Measurements from ENCODE around the gene LRRC45.

LRRC45 gene

DNA sequence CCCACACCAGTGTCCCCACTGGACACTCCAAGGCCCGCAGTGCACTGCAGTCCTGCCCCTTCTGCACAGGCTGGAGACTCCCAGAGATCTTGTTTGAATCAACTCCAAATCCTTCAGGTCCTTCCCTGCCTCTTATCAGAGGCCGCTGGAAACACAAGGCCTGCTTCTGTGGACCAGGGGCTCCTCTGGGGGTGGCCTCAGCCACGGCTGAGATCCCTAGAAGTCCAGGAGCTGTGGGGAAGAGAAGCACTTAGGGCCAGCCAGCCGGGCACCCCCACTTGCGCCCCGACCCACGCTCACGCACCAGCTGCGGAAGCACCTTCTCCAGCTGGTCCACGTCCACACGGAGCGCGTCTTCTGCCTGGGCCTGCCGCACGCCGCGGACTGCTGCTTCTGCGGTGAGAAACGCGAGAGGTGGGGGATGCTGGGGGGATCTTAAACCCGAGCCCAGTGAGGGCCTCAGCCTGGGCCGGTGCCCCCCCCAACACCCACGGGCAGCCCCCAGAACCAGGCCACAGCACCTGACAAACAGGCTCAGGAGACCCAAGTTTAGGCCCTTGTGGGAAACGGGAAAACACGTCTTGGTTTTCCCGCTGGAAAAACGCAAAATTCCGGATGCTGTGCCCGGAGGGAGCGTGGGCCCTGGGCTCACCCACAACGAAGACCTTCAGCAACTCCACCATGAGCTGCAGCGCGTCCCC is 4.0 kb upstream of the LRRC45 start:
- no peak for DNase-seq (ENCODE audit: low read depth in 2 of 2)

DNA sequence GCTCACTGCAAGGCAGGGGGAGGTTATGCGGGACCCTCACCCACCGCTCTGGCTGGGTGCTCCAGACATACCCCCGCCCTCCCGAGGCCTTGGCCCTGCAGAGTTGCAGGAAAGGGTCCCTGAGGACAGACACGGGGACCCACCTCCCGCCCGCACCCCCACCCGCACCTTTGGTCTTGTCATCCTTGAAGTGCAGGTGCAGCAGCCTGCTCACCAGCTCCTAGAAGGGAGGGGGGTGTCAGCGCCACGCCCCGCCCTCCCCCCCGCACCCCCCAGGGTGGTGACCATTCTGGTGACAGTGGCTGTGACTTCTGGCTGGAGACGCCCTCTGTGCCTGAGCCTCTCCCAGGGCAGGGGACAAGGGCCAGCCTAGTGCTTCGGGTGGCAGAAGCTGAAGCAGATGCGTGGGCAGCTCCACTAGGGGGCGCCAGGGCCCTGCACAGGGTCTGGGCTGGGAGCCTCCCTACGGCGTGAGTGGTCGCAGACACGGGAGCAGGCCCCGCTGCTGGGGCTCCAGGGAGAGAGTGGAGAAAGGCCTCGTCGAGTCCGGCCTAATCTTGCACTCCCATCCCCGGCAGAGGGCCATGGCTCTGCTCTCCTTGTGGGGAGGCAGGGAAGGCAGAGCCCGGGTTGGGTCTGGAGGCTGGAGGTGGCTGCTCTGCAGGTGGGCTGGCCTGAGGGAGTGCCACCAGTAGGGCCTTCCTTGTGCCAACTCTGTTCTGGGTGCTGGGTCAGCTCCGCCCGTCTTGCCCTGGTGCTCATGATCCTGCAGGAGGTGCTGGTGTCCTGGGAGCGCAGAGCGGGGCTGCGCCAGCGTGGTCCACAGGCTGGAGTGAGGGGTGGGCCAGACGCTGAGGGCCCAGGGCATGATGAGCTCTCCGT is 3.2 kb upstream of the LRRC45 start:
- peak; percentile 46 to 73 for DNase-seq (ENCODE audit: low read depth in 2 of 2)

DNA sequence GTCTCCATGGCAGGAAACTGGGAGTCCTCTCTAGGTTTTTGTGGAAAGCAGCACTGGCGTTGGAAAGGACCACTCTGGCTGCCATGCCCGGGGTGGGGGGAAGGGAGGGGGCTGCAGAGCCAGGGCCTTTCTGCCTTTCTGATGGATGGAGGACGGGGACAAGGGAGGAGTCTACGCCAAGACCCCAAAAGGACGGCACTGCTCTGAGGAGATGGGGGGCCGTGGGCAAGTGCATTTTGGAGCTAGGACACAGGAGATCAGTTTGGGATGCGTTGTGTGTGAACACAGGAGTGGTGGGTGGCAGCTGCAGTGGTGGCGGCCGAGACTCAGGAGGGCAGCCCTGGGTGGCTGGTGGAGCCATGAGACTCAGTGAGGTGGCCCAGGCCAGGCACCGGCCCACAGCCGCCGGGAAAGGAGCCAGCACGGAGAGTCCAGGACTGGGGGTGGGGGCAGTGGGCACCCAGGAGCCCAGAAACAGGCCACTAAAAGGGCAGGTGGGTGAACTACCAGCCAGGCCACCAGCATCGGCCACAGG is 2.5 kb upstream of the LRRC45 start:
- DNase-seq (ENCODE audit: low read depth in 2 of 2) = no peak

DNA sequence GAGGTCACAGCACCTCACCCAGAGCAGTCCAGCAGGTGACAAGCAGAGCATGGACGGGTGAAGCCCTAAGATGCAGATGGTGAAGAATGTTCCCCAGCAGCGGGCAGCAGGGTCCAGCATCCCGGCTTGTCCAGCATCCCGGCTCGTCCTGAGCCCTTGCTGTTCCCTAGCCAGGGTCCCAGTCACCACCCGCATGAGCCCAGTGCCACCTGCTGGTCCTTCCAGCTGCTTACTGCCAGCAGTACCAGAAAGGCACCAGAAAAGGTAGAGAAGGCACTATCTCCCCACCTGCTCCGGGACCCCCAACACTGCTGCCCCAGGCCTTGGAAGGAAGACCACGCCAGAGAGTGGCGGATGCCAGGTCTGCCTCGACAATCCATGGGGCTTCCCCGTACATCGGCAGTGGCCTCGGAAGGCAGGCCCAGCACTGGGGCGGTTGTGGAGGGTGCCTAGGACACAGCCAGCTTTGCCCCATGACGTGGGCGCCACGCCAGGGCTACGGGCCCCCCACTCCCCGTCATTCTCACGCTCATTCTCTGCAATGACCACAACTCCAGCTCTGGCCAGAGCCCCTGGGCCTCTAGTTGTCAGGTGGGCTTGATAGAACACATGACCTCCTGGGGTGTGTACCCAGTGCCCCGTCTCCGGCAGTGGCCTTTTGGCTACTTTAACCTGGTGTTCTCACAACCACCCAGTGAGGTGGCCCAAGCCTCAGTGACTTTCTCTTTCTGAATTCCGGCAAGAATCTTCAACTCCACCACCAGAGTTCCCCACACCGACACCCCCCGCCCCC is 1.8 kb upstream of the LRRC45 start:
- peak; percentile 37 to 43 for DNase-seq (ENCODE audit: low read depth in 2 of 2)

DNA sequence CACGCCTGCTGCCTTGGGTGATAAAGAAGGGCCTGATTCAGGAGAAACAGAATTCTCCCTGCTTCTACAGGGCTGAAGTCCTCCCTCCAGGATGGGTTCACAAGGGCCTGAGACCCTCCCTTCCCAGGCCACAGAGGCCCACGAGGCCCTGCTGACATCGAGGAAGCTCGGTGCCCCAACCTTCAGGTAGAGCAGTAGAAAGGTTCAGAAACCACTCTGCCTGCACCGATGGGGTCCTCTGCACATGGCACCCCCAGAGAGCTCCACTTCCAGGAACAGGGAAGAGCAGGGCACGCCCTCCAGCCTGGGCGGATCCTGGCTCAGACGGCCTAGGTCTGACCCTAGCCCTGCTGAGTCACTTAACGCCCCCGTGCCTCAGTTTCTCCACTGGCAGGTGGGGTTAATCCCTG is 1.2 kb upstream of the LRRC45 start:
- DNase-seq (ENCODE audit: low read depth in 2 of 2) = no peak

DNA sequence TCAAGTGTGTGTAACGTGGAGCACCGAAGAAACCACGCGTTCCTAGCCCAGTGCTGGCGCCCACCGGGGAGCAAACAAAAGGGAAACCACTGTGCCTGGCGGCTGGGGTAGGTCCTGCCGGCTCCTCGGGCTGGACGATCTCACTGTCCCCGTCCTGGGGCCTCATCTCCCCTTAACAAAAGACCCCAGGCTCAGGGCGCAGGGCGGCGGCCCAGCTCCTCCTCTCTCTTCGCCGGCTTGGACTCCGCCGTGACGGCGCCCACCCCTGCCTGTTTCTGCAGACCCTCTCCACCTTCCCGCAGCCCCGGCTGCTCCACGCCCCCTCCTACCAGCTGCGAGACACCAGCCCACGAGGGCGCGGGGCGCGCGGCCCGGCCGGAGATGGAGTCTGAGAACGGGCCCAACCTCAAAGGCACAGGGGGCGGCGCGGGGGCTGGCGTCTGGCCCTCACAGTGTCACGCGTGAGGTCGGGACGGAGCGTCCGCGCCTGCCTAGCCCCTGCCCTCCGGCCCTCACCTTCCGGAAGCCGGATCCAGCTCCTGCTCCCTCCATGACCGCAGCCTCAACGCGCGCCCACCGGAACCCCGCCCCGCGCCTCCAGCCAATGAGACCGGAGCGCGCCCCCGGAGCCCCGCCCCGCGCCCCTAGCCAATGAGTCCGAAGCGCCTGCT is 660 bp upstream of the LRRC45 start, which contains the start of gene CENPX:
Gene CENPX (minus strand): TSS at position 569 of the 671 bp plus-strand sequence. CDS start 17 bp downstream, at position 552.
- DNase-seq (ENCODE audit: low read depth in 2 of 2) = no peak

DNA sequence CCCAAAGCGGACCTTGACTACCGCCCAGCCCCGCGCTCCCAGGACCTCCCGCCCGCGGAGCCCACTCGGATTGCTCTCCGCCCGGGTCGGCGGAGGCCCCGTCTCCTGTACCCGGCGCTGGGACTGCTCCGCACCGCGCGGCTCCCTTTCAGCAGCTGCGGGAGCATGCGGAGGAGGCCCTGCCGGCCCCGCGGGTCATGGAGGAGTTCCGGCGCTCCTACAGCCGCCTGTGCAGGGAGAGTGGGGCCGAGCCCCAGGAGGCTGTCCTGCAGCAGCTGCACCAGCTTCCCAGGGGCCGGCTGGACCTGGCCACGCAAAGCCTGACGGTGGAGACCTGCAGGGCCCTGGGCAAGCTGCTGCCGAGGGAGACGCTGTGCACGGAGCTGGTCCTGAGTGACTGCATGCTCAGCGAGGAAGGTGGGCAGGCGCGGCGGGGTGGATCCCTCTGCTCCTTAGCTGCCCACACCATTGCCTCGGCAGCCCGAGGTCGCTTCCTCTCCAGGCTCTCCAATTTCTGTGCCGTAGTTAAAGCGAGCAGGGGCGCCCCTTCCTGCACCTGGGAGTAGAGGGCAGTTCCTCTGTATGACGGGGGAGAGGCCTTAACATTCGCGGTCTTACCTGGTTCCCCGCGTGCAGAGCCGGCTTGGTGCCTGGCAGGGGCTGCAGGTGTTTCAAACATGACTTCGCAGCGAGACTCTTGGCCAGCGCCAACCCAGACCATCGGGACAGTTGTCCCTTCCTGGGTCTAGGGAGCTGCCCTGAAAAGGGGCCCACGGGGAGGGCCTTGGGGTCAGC is 539 bp downstream of the LRRC45 start:
- no peak for DNase-seq (ENCODE audit: low read depth in 2 of 2)

DNA sequence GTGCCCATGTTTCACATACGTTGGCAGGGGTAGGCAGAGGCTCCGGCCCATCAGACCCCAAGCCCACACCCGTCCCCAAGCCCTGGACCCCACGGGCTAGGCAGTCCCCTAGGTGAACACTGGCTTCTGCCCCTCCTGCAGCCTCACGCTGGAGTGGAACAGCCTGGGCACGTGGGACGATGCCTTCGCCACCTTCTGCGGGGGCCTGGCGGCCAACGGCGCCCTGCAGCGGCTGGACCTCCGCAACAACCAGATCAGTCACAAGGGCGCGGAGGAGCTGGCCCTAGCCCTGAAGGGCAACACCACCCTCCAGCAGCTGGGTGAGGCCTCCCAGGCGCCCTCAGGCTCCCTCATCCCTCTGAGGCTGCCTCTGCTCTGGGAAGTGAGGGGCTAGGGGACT is 1.8 kb downstream of the LRRC45 start:
- DNase-seq (ENCODE audit: low read depth in 2 of 2) = no peak

DNA sequence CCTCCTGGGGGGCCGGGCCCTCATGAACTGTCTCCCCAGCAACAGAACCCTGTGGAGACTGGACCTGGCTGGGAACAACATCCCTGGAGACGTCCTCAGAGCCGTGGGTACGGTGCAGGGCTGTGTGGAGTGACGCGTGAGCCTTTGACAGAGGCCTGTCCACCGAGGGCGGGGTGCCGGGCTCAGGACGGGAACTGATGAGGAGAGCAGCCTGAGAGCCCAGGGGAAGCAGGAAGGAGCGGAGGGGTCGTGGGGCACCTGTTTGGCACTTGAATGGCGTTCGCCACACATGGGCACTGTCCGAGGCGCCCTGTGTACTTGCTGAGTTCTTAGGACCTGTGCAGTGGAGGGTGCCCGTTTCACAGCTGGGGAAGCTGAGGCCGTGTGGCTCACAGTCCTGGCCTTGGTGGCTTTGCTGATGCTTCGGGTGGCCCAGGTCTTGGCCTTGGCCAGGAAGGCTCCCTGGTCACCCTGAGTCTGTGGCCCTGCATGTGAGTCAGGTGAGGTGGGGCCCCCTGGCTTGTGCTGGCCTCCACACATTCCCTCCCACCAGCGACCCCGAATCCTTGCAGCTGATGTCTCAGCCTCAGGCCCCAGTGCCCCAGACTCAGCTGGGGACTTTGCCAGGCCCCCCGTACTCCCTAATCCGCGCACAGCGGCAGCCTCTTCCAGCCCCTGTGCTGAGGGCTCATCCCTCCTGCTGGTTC is 2.4 kb downstream of the LRRC45 start:
- DNase-seq (ENCODE audit: low read depth in 2 of 2) = no peak

DNA sequence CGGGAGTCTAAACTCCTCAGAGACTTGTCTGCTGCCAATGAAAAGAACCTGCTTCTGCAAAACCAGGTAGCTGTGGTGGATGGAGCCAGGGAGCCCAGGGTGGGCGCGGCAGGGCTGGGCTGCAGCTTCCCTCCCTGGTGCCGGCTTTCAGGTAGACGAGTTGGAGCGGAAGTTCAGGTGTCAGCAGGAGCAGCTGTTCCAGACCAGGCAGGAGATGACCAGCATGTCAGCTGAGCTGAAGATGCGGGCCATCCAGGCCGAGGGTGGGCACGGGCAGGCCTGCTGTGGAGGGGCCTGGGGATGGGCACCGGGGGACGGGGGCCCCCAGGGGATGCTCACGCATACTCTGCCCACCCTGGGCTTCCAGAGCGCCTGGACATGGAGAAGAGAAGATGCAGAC is 5.1 kb downstream of the LRRC45 start:
- DNase-seq (ENCODE audit: low read depth in 2 of 2) = no peak

DNA sequence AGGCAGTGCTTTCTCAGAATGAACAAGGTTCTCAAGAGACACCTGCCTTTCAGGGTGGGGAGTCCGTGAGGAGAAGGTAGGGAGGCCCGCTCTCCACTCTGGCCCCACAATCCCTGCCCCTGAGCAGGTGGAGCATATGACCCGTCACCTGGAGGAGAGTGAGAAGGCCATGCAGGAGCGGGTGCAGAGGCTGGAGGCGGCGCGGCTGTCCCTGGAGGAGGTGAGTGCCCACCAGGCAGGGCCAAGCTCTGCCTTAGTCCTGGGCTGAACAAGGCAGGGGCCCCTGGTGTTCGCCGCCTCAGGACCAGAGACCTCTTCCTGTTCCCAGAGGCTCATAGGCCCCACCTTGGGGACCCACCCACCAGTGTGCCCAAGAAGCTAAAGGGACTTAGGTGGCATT is 5.9 kb downstream of the LRRC45 start:
- DNase-seq (ENCODE audit: low read depth in 2 of 2) = no peak

DNA sequence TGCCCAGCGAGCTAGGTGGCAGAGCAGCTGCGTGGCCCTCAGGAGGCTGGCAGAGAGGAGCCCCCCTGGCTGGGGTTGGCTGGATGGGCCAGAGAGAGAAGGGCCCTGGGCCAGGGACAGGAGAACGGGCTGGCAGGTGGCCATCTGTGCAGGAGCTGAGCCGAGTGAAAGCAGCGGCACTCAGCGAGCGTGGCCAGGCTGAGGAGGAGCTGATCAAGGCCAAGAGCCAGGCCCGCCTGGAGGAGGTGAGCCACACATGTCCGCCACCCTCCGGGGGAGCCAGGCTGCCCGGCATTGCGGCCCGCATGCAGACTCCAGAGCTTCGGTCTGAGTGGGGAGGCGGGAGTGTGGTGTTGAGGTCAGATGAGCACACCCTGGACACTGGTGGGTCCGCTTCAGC is 6.3 kb downstream of the LRRC45 start:
- no peak for DNase-seq (ENCODE audit: low read depth in 2 of 2)

DNA sequence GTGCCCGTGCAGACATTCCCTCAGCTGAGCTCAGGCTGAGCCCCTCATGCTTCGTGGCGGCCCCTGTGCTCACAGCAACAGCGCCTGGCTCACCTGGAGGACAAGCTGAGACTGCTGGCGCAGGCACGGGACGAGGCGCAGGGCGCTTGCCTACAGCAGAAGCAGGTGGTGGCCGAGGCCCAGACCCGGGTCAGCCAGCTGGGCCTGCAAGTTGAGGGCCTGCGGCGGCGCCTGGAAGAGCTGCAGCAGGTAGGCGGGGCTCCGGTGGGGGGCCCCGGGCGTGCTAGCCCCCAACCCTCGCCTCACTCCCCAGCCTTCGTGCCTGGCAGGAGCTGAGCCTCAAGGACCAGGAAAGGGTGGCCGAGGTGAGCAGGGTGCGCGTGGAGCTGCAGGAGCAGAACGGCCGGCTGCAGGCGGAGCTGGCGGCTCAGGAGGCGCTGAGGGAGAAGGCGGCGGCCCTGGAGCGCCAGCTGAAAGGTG is 6.9 kb downstream of the LRRC45 start:
- DNase-seq (ENCODE audit: low read depth in 2 of 2) = no peak

DNA sequence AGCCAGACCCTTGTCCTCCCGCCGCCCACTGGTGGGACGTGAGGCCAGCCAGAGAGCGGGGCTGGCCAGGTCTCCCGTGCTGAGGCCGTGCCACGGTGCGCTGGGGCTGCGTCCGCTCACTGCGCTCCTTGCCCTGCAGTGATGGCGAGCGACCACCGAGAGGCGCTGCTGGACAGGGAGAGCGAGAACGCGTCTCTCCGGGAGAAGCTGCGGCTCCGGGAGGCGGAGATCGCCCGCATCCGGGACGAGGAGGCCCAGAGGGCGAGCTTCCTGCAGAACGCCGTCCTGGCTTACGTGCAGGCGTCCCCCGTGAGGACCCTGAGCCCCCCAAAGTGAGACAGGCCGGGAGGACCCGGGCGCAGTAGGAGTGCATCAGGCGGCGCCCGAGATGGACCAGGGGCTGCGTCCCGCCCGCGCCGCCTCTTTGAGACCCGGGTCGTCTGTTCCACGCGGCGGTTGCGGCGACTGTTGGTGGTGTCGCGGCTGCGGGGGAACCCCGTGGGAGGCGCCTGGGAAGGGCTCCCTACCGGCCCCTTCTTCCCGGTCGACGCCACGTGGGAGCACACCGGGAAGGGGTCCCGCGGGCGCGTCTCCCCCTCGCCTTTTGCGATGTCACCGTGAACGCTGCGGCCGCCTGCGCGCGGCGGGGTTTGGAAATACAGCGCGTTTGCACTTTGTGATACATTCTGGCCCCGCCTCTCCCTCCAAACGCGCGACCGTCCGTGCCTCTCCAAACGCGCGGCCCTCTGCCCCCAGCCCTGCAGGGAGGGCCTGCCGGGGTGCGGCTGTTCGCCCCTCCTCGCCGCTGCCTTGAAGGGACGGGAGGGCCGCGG is 7.6 kb downstream of the LRRC45 start:
- DNase-seq (ENCODE audit: low read depth in 2 of 2) = peak; percentile 70 to 79

DNA sequence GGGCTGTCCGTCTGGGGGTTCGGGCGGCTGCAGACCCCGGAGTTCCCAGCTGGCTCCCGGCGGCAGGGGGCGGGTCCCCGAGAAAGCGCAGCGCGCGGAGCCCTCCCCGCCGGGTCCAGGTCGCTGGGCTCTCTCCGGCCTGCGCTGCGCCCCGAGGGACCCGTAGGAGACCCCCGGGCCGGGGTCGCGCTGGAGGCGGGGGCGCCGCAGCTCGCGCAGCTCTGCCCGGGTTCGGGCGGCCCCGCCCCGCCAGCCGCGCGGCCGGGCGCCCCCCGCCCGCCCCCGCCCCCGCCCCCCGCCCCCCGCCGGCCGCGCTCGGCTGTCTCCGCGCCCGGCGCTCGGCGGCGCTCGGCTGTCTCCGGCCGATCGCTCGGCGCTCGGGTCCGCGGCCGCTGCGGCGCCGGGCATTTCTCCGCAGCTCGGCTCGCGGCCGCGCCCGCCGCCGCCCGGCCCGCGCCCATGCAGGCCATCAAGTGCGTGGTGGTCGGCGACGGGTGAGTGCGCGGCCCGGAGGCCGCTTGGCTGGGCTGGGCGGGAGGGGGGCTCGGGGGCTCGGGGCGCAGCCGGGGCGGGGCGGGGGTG is 8.3 kb downstream of the LRRC45 start, which contains the start of gene RAC3:
Gene RAC3 (plus strand): TSS at position 376 of the 582 bp plus-strand sequence. CDS start 84 bp downstream, at position 460.
- no peak for DNase-seq (ENCODE audit: low read depth in 2 of 2)

DNA sequence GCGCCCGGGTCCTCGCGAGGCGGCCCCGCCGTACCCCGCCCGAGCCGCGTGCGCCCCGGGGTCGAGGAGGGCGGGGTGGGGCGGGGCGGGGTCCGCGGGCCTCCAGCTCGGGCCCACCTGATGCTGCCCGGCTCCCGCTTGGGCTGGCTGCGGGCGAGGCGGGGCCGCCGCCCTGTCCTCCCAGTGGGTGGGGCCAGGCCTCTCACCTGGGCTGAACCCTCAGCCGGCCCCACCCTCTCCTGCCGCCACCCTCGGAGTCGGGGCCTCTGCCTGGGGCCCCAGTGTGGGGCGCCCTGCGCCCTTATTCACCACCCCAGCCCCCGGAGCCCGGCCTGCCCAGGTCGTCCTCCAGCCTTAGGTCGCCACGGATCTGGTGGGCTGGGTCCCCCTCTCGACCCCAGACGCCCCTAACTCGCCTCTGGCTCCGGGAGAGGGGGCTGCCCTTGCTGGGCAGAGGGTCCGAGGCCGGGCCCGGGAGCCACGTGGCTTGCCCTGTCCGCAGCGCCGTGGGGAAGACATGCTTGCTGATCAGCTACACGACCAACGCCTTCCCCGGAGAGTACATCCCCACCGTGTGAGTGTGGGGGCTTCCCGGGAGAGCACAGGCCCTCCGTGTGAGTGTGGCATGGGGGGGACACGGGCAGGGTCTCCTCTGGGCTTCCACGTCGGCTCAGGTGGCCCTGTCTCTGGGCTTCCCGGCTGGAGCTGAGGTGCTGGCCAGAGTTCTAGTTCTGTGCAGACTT is 9.0 kb downstream of the LRRC45 start:
- DNase-seq (ENCODE audit: low read depth in 2 of 2) = peak in 1 of 2 donors; percentile 36

DNA sequence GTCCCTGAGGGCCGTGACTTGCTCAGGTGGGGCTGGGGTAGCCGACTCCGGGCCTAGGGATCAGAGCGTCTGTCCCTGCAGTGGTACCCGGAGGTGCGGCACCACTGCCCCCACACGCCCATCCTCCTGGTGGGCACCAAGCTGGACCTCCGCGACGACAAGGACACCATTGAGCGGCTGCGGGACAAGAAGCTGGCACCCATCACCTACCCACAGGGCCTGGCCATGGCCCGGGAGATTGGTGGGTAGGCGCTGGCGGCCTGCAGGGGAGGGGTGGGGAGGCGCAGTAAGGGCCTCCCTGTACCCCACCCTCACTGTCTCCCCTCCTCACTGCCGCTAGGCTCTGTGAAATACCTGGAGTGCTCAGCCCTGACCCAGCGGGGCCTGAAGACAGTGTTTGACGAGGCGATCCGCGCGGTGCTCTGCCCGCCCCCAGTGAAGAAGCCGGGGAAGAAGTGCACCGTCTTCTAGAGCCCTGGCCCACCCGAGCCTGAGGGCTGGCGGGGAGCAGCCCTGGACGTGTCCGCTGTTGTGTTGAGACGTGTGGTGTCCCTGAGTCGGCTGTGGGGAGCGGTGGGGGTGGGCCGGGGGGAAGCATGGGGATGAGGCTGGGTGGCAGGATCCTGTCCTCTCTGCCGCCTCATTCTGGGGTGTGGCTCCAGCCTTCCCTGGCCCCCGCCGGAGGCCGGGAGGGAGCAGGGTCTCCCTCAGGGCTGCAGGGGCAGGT is 10.4 kb downstream of the LRRC45 start:
- no peak for DNase-seq (ENCODE audit: low read depth in 2 of 2)
